ENCODE measurements around the gene RASSF1.

DNA sequence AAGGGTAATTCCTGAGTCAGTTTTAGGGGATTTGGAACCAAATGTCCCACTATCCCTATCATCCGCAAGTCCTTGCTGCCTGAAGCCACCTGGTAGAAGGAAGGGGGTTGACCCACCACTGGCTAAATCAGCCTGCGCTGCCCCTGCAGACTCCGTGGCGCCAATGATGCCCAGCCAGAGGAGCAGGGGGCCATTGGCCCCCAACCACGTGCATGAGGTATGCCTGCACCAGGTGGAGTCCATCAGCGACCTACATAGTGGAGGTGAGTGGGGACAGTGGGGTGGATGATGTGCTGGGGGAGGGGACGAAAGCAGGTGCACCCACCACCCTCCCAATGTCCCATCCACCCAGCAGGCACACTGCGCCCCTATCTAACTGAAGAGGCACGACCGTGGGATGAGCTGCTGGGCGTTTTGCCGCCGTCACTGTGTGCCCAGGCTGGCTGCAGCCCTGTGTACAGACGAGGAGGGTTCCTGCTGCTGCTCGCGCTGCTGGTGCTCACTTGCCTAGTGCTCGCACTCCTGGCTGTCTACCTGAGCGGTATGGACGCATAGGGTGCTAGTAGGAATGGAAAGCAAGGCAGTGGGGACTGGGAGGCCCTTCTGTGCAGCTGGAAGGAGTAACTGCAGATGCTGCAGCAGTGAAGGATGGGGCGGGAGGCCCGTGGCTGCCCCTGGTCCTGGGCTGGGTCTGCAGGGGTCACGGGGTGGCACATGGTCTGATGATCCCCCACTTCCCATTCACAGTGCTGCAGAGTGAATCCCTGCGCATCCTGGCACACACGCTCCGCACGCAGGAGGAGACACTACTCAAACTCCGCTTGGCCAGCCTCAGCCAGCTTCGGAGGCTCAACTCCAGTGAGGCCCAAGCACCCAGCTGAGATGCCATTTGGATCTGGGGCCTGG, 54.1 kb downstream of the RASSF1 start:
- TF ChIP-seq MYNN (CRISPR knock-in tag; IDR thresholded peaks at IDR 0.05; ENCODE audit: low read depth) (no peak), MAFK (conservative IDR thresholded peaks at IDR 0.05 in 1 of 2, IDR thresholded peaks at IDR 0.05 in 1 of 2; ENCODE audit: low read length in 2 of 2) (no peak)
- TF ChIP-seq, protein P1, sequence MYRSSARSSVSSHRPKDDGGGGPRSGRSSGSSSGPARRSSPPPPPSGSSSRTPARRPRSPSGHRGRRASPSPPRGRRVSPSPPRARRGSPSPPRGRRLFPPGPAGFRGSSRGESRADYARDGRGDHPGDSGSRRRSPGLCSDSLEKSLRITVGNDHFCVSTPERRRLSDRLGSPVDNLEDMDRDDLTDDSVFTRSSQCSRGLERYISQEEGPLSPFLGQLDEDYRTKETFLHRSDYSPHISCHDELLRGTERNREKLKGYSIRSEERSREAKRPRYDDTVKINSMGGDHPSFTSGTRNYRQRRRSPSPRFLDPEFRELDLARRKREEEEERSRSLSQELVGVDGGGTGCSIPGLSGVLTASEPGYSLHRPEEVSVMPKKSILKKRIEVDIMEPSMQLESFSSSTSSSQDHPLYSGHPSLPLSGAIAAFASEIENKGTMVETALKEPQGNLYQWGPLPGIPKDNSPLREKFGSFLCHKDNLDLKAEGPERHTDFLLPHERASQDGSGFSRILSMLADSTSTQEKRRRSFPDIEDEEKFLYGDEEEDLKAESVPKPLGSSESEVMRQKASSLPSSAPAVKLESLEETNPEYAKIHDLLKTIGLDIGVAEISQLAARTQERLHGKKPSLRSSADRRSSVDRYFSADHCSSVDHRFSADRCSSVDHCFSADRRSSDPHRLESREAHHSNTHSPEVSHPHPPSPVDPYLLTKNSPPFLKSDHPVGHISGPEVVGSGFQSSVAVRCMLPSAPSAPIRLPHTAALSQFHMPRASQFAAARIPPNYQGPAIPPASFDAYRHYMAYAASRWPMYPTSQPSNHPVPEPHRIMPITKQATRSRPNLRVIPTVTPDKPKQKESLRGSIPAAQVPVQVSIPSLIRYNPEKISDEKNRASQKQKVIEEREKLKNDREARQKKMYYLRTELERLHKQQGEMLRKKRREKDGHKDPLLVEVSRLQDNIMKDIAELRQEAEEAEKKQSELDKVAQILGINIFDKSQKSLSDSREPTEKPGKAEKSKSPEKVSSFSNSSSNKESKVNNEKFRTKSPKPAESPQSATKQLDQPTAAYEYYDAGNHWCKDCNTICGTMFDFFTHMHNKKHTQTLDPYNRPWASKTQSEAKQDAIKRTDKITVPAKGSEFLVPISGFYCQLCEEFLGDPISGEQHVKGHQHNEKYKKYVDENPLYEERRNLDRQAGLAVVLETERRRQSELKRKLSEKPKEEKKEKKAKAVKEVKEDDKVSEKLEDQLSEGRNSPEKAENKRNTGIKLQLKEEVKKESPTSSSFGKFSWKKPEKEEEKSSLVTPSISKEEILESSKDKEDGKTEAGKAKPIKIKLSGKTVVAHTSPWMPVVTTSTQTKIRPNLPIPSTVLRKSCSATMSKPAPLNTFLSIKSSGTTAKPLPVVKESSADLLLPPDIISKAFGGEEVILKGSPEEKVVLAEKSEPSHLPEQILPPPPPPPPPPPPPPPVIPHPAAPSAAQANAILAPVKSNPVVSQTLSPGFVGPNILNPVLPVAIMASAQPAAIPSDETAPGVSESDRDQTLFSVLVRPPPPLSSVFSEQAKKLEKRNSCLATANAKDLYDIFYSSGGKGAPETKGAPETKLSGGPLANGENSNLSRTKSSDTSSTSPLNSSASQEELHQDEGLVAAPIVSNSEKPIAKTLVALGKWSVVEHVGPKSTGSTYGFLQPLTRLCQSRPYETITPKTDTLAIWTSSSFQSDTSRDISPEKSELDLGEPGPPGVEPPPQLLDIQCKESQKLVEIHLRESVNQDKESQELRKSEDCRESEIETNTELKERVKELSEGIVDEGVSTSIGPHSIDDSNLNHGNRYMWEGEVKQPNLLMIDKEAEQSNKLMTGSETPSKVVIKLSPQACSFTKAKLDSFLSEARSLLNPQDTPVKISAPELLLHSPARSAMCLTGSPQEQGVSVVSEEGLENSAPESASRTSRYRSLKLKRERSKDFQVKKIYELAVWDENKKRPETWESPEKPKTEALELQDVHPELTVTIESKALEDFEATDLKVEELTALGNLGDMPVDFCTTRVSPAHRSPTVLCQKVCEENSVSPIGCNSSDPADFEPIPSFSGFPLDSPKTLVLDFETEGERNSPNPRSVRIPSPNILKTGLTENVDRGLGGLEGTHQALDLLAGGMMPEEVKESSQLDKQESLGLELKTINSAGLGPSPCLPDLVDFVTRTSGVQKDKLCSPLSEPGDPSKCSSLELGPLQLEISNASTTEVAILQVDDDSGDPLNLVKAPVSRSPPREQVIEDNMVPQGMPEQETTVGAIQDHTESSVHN (CRISPR knock-in tag; IDR thresholded peaks at IDR 0.05): no peak
